HepG2 (cell line): Measurements from ENCODE around the gene DMKN. TPM values are rescaled to one million over a fixed set of nuclear protein-coding genes. Genes with fewer than 3 reads are reported as not detected.

Source experiments
- ATAC-seq: fragments of 200-7000 bp; cut with Tn5 transposase; 3 replicates; pipeline ENCODE4 v1.9.1; 2020; ENCODE audit warnings: mild to moderate bottlenecking, moderate library complexity
- BruUV-seq: library from RNA; stranded (reverse); fragments of 400-500 nt; replicated peaks from 2 replicates; lab custom pipeline; 2021; lab: Mats Ljungman, UMichigan
- CTCF ChIA-PET: fragments of 300-600 bp; formaldehyde crosslinking; extraction: SDS; loops from one replicate; lab custom pipeline; 2021; ENCODE audit warnings: low total read pairs, inconsistent platforms, low intra/inter-chr PET ratio; lab: Yijun Ruan, JAX
- POLR2A ChIA-PET: fragments of 350-600 bp; sonication (Branson Sonifier 250); formaldehyde crosslinking; loops from one replicate; lab custom pipeline; 2020; ENCODE audit warnings: antibody characterized with exemption, inconsistent platforms; lab: Yijun Ruan, JAX
- DNase-seq: peaks from one replicate; pipeline ENCODE4 v3.0.0-alpha.2; 2015; ENCODE audit warnings: low spot score
- FAIRE-seq: peaks from 3 replicates; lab custom pipeline; 2011; peaks lifted over from hg19 to GRCh38; lab: Jason Lieb, UNC
- H2AFZ ChIP-seq: one replicate; pipeline ENCODE4 v1.6.1; 2011; ENCODE audit warnings: low read length, inconsistent platforms
- H3K27ac ChIP-seq: fragments of 300-600 bp; 3 replicates; pipeline ENCODE4 v1.8.0; 2011; ENCODE audit warnings: mixed run types, mild to moderate bottlenecking, mixed read lengths, low read length, inconsistent platforms; ENCODE audit not compliant: insufficient read depth; ENCODE audit errors: extremely low read length
- H3K27me3 ChIP-seq, 2 experiments: fragments of 200-600 bp in 1 of 2; 2 replicates in 1 of 2; 3 replicates in 1 of 2; pipeline versions ENCODE4 v1.6.0 to v1.8.0; 2011; ENCODE audit warnings: low read length in 2 of 2, mild to moderate bottlenecking in 2 of 2, moderate library complexity in 2 of 2, inconsistent platforms in 1 of 2; ENCODE audit not compliant: insufficient read depth in 2 of 2, control insufficient read depth in 1 of 2
- H3K36me3 ChIP-seq, 2 experiments: fragments of 200-600 bp in 1 of 2; replicated peaks in 1 of 2; 2 replicates in 1 of 2; 3 replicates in 1 of 2; pipeline versions ENCODE4 v1.5.1 to v1.8.0; 2011; ENCODE audit warnings: low read length in 2 of 2, inconsistent platforms in 1 of 2; ENCODE audit not compliant: insufficient read depth in 2 of 2, control insufficient read depth in 1 of 2
- H3K4me1 ChIP-seq: 2 replicates; pipeline ENCODE4 v1.5.1; 2012; ENCODE audit warnings: low read length, inconsistent platforms; ENCODE audit not compliant: insufficient read depth
- H3K4me2 ChIP-seq: 2 replicates; pipeline ENCODE4 v1.6.0; 2011; ENCODE audit warnings: low read depth, low read length, inconsistent platforms
- H3K4me3 ChIP-seq, 3 experiments: fragments of 200-600 bp in 1 of 3; sonication (generic), shearing (Covaris generic) in 1 of 3; replicated peaks in 1 of 3; 2 replicates each; pipeline ENCODE4 v1.5.1; 2011 to 2016; ENCODE audit warnings: low read length in 3 of 3, inconsistent platforms in 2 of 3, low read depth in 2 of 3, mild to moderate bottlenecking in 2 of 3, control low read depth in 1 of 3, mixed read lengths in 1 of 3; ENCODE audit not compliant: insufficient read depth in 1 of 3
- H3K79me2 ChIP-seq: one replicate; pipeline ENCODE4 v1.6.1; 2011; ENCODE audit warnings: low read length, inconsistent platforms; ENCODE audit not compliant: insufficient read depth
- H3K9ac ChIP-seq: 2 replicates; pipeline ENCODE4 v1.6.0; 2011; ENCODE audit warnings: mild to moderate bottlenecking, low read depth, low read length, inconsistent platforms; ENCODE audit not compliant: insufficient read depth
- H3K9me3 ChIP-seq: 2 replicates; pipeline ENCODE4 v1.5.1; 2012; ENCODE audit warnings: mild to moderate bottlenecking, low read length
- H4K20me1 ChIP-seq: 2 replicates; pipeline ENCODE4 v1.6.0; 2011; ENCODE audit warnings: inconsistent platforms, mild to moderate bottlenecking, low read length, moderate library complexity; ENCODE audit not compliant: insufficient read depth
- CREM ChIP-seq, 2 experiments: sonication (generic) in 1 of 2; formaldehyde crosslinking in 1 of 2; IDR thresholded peaks; 2 replicates each; pipeline versions ENCODE4 v1.4.0 to v1.6.1; 2016 to 2020; ENCODE audit warnings: antibody characterized with exemption in 1 of 2, mild to moderate bottlenecking in 1 of 2, missing genetic modification reagents in 1 of 2
- HES4 ChIP-seq: sonication (generic); formaldehyde crosslinking; IDR thresholded peaks from 2 replicates; pipeline ENCODE4 v1.9.0; 2021; ENCODE audit warnings: mild to moderate bottlenecking, missing genetic modification reagents, borderline replicate concordance
- RARG ChIP-seq: sonication (generic); formaldehyde crosslinking; IDR thresholded peaks from 2 replicates; pipeline ENCODE4 v1.4.0; 2020; ENCODE audit warnings: low read depth, mild to moderate bottlenecking, missing genetic modification reagents
- RCOR2 ChIP-seq: IDR thresholded peaks from 2 replicates; pipeline ENCODE4 v1.6.1; 2016; ENCODE audit warnings: missing biosample characterization, missing genetic modification reagents
- ZNF484 ChIP-seq: sonication (generic); formaldehyde crosslinking; IDR thresholded peaks from 2 replicates; pipeline ENCODE4 v1.5.1; 2020; ENCODE audit warnings: mild to moderate bottlenecking, low read depth, missing genetic modification reagents, borderline replicate concordance
- ZNF556 ChIP-seq: sonication (generic); formaldehyde crosslinking; IDR thresholded peaks from 2 replicates; pipeline ENCODE4 v1.4.0; 2020; ENCODE audit warnings: mild to moderate bottlenecking, missing genetic modification reagents, borderline replicate concordance
- WGBS: methylation state at CpG from one replicate; pipeline ENCODE4 v1.1.6; 2017; ENCODE audit warnings: low lambda C conversion rate; 5-methylcytosine and 5-hydroxymethylcytosine counted together
- in situ Hi-C: cut with HindIII; loops from 2 replicates; pipeline ENCODE4 v1.10.0; 2017; ENCODE audit warnings: low pct_unique_long_range_greater_than_20kb; ENCODE audit not compliant: extremely low pct_ligation_motif_present
- intact Hi-C: fragments of 100-400 bp; cut with micrococcal nuclease; formaldehyde crosslinking; loops from one replicate; pipeline ENCODE4 v1.10.0; 2022; ENCODE audit not compliant: unreplicated experiment
- polyA plus RNA-seq, 8 experiments: library from polyadenylated mRNA; depleted of rRNA in 3 of 8; stranded (reverse) in 7 of 8; unstranded in 1 of 8; fragments of >200 nt; fragmentation: Illumina TruSeq in 4 of 8; extraction: Trizol in 4 of 8; gene quantifications; 2 replicates each; pipeline versions ENCODE4 v1.2.1 to v1.2.3, GENCODE V29; 2011 to 2016; ENCODE audit warnings: low read depth in 4 of 8, missing spikeins in 1 of 8, mixed read lengths in 1 of 8; ENCODE audit not compliant: insufficient read depth in 1 of 8
- total RNA-seq, 5 experiments: library from RNA; depleted of rRNA; stranded (reverse); fragments of >200 nt; fragmentation: Illumina TruSeq; extraction: Trizol; gene quantifications; 2 replicates each; pipeline ENCODE4 v1.2.3, GENCODE V29; 2016; ENCODE audit warnings: low read depth in 1 of 5
- TF ChIP-seq, protein P1 (sequence below): IDR thresholded peaks from 2 replicates; pipeline ENCODE4 v1.6.1; 2016; ENCODE audit warnings: missing genetic modification reagents, missing compliant biosample characterization

DMKN gene
- total and polyA plus RNA-seq, 2 of the 13 experiments (the other 11 are each of a cell fraction or from before 2014, with no cell fraction given): 50.8 to 57.1 TPM

DNA sequence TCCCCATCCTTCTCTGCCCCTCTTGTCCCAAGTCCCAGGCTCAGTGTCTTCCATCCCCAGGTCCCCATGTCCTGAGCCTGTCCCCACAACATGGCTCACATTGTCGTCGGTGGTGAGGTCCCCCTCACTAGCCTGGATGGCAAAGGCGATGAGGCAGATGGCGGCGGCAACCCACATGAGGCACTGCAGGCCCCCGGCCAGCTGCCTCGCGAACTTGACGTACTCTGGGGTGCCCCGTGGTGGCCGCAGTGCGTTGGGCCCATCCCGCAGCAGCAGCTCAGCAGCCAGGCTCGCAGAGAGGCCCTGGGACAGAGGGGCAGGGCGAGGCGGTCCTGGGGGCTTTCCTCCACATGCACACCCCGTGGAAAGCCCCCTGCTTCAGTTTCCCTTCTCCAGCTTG is 48.9 kb upstream of the DMKN start (continued):
- TF ChIP-seq, protein P1, sequence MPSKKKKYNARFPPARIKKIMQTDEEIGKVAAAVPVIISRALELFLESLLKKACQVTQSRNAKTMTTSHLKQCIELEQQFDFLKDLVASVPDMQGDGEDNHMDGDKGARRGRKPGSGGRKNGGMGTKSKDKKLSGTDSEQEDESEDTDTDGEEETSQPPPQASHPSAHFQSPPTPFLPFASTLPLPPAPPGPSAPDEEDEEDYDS (CRISPR knock-in tag): no peak

DNA sequence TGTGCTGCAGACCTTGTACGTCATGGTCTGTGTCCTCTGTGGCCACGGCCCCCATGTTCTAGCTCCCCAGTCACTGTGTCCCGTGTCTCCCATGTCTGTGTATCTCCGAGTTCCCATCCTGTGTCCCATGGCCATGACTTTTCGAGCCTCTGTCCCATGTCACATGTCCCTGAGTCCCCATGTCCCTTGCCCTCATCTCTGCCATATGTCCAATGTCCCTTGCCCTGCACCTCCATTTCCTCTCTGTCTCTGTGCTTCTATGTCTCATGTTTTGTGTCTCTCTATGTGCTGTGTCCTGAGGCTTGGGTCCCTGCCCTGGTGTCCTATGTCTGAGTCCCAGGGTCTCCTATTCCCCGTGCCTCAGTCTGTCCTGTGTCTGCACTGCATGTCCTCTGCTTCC is 48.0 kb upstream of the DMKN start:
- CTCF ChIA-PET: no interaction called here
- Histone ChIP-seq H4K20me1 (no peaks in the 10 kb centered on the region), H3K27ac (no peak overlapping the region), H3K79me2 (no peaks in the 10 kb centered on the region), H3K4me3 (no peak overlapping the region), H3K4me2 (no peak overlapping the region), H3K36me3 (no peaks in the 10 kb centered on the region)
- no peak for FAIRE-seq
- in situ Hi-C loops: no loop called here
- intact Hi-C loops: no loop called here
- ATAC-seq: no peak
- no peak for DNase-seq
- TF ChIP-seq RARG (CRISPR knock-in tag): no peak
- TF ChIP-seq HES4: no peak
- TF ChIP-seq RCOR2 (CRISPR knock-in tag): no peak
- no peak for TF ChIP-seq ZNF484 (CRISPR knock-in tag)
- TF ChIP-seq ZNF556 (CRISPR knock-in tag): no peak
- TF ChIP-seq, all 625 proteins: peak for 0
- H2AFZ ChIP-seq: no peak overlapping the region
- H3K9ac ChIP-seq: no peak overlapping the region
- BruUV-seq: no TSS peak
- H3K4me1 ChIP-seq: peaks cover 28% of the 10 kb centered on the region
- 10% methylated on average over 6 of the region's 6 CpGs for WGBS
- POLR2A ChIA-PET: no interaction called here
- H3K9me3 ChIP-seq: no peaks in the 10 kb centered on the region
- peaks cover 1 to 38% of the 10 kb centered on the region in 2 experiments; a peak in 3 of 5 replicates for H3K27me3 ChIP-seq

DNA sequence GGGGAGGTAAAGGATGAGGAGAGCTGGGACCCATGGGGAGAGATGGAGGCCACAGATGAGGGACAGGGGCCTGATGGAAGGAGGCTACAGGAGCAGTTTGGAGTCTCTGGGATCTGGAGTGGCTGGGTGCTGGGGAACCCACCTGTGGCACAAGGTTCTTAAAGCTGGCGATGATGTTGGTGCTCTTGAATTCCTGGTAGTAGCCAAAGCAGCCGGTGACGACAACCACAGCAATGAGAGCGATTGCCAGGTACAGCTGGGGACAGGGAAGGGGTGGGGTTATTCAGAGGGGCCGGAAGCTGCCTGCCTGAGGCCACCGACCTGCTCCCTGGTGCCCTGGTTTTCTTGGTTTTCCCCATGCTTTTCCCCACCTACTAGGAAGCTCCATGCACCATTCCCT is 47.2 kb upstream of the DMKN start:
- intact Hi-C loops (no loop called here), in situ Hi-C loops (no loop called here)
- ChIA-PET POLR2A (no interaction called here), CTCF (no interaction called here)
- BruUV-seq: no TSS peak
- no peak overlapping the region for H3K27ac ChIP-seq
- H2AFZ ChIP-seq: no peak overlapping the region
- H3K4me3 ChIP-seq: no peak overlapping the region
- H4K20me1 ChIP-seq: no peaks in the 10 kb centered on the region
- FAIRE-seq (no peak), DNase-seq (no peak), ATAC-seq (no peak)
- H3K27me3 ChIP-seq: peaks cover 1 to 42% of the 10 kb centered on the region in 2 experiments; a peak in 3 of 5 replicates
- H3K79me2 ChIP-seq: no peaks in the 10 kb centered on the region
- H3K36me3 ChIP-seq: no peaks in the 10 kb centered on the region
- peaks cover 31% of the 10 kb centered on the region for H3K4me1 ChIP-seq
- 0% methylated on average over 1 of the region's 6 CpGs for WGBS
- H3K4me2 ChIP-seq: no peak overlapping the region
- H3K9ac ChIP-seq: no peak overlapping the region
- H3K9me3 ChIP-seq: no peaks in the 10 kb centered on the region
- TF ChIP-seq CREM (IDR thresholded peaks at IDR 0.05): no peak
- TF ChIP-seq CREM (CRISPR knock-in tag; IDR thresholded peaks at IDR 0.05): no peak
